AG09319 (cell line): ENCODE measurements around the gene UBQLN4.

ENCODE experiments used
- DNase-seq: peaks from one replicate; pipeline ENCODE4 v3.0.0-alpha.2; 2010; ENCODE audit warnings: low read depth; ENCODE audit errors: extremely low read depth
- TF ChIP-seq, protein P1 (sequence below): IDR thresholded peaks from 2 replicates; pipeline ENCODE4 v1.5.1; 2011; ENCODE audit warnings: low read depth, mild to moderate bottlenecking, inconsistent platforms, low read length, moderate library complexity

UBQLN4 gene

DNA sequence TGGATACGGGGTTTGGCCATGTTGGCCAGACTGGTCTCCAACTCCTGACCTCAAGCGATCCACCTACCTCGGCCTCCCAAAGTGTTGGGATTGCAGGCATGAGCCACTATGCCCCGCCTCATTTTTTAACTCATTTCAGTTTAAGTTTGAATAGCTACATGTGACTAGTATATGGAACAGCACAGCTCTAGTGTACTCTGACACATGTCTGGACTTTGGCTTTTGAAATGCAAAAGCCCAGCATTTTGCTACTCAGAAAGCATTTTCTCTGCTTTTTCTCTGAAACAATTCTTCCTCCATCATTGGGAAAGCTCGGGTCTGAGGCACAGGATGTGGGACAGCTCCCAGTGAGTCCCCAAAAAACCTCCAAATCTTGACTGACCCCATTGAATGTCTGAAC, 28.8 kb downstream of the UBQLN4 start:
- no peak for DNase-seq
- TF ChIP-seq, protein P1, sequence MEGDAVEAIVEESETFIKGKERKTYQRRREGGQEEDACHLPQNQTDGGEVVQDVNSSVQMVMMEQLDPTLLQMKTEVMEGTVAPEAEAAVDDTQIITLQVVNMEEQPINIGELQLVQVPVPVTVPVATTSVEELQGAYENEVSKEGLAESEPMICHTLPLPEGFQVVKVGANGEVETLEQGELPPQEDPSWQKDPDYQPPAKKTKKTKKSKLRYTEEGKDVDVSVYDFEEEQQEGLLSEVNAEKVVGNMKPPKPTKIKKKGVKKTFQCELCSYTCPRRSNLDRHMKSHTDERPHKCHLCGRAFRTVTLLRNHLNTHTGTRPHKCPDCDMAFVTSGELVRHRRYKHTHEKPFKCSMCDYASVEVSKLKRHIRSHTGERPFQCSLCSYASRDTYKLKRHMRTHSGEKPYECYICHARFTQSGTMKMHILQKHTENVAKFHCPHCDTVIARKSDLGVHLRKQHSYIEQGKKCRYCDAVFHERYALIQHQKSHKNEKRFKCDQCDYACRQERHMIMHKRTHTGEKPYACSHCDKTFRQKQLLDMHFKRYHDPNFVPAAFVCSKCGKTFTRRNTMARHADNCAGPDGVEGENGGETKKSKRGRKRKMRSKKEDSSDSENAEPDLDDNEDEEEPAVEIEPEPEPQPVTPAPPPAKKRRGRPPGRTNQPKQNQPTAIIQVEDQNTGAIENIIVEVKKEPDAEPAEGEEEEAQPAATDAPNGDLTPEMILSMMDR: no peak

DNA sequence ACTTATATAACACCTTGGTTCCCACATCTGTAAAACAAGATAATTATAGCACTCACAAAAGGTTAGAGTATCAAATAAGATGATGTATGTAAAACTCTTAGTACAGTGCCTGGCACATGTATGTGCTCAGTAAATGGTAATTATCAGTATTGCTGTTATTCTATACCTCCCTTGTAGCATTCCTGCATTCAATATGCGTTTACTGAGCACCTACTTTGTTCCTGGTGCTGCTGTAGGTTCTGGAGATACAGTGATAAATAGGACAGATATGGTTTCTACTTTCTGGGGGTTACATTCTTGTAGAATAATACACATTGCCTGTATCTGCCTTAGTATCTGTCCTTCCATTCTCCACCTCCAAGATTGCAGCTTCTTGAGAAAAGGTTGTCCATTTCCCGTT, 31.6 kb downstream of the UBQLN4 start:
- DNase-seq: no peak
- TF ChIP-seq, protein P1: no peak

DNA sequence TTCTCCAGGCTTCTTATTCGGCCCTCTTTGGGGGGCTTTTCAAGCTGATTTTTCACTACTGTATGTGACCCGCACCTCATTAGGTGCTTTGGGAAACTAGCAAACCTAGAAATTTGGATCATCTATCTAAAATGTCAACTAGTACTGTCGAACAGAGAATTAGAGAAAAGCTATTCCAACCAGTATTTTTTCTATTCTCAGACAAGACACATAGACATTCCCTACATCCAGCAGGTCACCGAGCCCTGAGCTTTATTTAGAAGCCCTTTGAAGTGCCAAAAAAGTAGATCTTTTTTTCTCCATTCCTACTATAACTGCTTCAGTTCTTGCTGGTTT, 32.5 kb downstream of the UBQLN4 start:
- no peak for DNase-seq
- TF ChIP-seq, protein P1: no peak

DNA sequence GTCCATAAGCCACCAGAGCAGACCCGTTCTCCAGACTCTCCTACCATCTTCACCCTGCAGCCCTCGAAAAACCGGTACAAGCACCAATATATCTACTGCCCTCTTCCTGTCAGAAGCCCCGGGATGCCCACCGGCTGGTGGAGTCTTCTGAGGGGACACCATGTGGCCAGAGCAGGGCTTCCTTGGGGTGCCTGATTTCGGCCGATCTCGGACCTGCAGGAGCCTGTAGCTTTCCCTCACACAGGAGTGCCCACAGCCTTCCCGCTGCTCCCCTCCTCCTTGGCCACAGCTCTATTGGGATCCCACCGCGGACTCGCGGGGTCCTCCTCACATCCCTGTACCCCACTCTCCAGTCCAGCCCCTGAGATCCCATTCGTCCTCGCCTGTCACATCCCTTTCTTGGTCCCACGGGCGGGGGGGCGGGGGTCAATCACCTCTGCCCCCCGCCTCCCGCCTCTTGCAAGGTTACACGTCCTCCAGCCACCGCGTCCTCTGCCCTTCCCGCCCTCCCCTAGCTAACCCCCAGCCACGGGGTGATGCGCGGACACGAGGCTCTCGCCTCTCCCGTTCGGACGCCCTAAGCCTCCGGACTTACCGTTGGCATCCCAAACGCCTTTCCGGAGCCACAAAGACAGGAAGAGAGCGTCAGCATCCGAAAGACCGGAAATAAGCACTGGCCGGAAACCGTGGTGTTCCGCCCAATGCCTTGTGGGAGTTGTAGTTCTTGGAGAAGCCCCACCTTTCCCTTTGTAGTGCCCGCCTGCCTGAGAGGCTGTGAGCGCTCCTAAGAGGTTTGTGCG, 33.1 kb downstream of the UBQLN4 start, which contains the start of gene SSR2:
Gene SSR2, minus strand, starts transcription at position 659 of the 800 bp plus-strand sequence. CDS start 784 bp downstream, outside the sequence.
- TF ChIP-seq, protein P1: no peak; the same call in 1 of the 2 replicates
- DNase-seq: peak; percentile 70

DNA sequence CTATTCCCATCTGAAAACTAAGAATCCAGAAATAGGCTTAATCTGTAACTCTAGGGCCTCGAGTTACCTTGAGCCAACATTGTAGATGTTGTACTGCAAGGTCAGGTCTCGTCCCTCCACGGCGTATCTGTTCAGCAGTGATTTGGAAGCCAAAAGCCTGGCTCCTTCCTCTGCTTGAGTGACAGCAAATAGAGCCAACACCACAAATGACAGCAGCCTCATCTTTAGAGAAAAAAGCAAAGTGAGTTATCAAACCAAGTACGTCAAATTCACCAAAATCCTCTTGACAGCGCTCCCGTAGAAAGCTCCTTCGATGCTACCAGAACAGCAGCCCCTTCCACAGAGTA, 33.7 kb downstream of the UBQLN4 start:
- TF ChIP-seq, protein P1: no peak
- no peak for DNase-seq

DNA sequence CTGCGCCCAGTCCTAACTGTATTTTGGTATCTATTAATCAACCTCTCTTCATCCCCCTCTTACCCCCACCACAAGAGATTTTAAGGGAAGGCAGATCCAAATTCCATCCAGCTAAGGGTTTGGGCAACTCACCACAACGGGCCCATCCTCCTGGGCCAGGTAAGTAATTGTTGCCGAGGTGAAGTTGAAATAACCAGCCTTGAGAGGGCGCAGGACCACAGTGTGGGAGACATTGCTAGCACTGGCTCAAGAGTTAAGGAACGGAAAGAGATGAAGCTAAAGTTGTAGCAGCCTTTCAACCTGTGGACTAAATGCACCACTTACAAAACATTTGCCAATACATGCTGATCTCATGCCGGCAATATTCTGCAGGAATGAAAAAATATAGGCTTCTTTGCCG, 38.8 kb downstream of the UBQLN4 start:
- TF ChIP-seq, protein P1: no peak
- no peak for DNase-seq

DNA sequence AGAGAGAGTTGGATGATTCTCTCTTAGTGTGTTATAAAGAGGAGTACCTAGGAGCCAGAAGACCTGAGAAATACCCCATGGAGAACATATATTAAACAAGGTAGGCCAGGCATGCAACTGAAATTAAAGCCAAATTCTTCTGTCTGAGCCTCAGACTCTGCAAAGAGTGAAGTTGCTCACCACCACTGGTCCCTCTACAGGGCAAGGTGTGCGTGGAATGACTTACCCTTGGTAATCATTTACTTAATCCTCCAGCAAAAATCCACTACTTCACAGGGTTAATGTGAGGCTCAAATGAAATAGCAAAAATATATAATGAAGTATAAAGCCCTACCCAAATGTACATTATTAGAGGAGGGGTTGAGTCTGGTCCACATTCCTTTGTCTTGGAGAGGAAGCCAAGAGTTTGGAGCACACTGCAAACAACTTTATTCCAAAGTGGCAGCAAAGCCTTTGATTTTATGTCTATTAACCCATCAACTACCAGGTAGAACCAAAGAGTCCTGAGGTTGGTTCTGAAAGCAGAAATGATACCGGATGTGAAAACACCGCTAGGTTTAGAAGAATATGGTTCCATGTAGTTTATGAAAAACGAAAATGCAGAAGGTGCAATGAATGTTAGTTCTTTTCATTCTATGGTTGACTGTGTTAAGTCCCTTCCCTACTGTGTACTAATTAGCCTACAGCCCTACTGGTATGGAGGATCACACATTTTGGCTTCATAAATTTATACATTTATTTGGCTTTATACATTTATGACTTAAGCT, 41.4 kb downstream of the UBQLN4 start:
- DNase-seq: no peak
- TF ChIP-seq, protein P1: no peak
